ENCODE data around the gene PRKG1. TPM values are rescaled to one million over a fixed set of nuclear protein-coding genes. Genes with fewer than 3 reads are reported as not detected.

Gene PRKG1
- total and polyA plus RNA-seq, 2 experiments from 2014 or later: 10.7 to 21.8 TPM

GRCh38 chr10:51462076-51462779 is 387.9 kb downstream of the PRKG1 start:
- 23 to 24% methylated on average over 3 of the region's 3 CpGs for WGBS, 2 experiments (ENCODE audit: low coverage in 1 of 2, low lambda C conversion rate in 2 of 2, missing lambda C conversion rate in 2 of 2)

GRCh38 chr10:51468424-51468823 is 394.1 kb downstream of the PRKG1 start:
- TF ChIP-seq EZH2phosphoT487 (IDR thresholded peaks at IDR 0.05; ENCODE audit: insufficient read depth, low read depth): no peak
- no peak for TF ChIP-seq EZH2 (IDR thresholded peaks at IDR 0.05; ENCODE audit: insufficient read depth, poor library complexity, severe bottlenecking)
- Histone ChIP-seq H3K36me3 (ENCODE audit: low read depth) (no peaks in the 10 kb centered on the region), H3K4me3 (no peak overlapping the region), H3K4me1 (ENCODE audit: insufficient read depth) (peaks cover 5% of the 10 kb centered on the region; the same call in 1 of the 2 replicates), H3K4me2 (ENCODE audit: unreplicated experiment) (no peak overlapping the region), H3K9ac (no peak overlapping the region), H3F3A (ENCODE audit: insufficient read depth) (no peaks in the 10 kb centered on the region), H3K27me3 (replicated peaks; ENCODE audit: insufficient read depth) (no peaks in the 10 kb centered on the region), H3K79me2 (ENCODE audit: insufficient read depth) (no peaks in the 10 kb centered on the region), H3K9me2 (ENCODE audit: insufficient read depth) (no peaks in the 10 kb centered on the region), H3K9me3 (ENCODE audit: low read depth) (no peaks in the 10 kb centered on the region), H2AFZ (no peak overlapping the region), H3K27ac (no peak overlapping the region), H4K20me1 (ENCODE audit: insufficient read depth) (no peaks in the 10 kb centered on the region)
- in situ Hi-C loops (cut with MboI): no loop called here
- WGBS, 2 experiments (ENCODE audit: low coverage in 1 of 2, low lambda C conversion rate in 2 of 2, missing lambda C conversion rate in 2 of 2): 9 to 19% methylated on average over 2 of the region's 2 CpGs
- peak; percentile 13 for DNase-seq

More at GRCh38 chr10:51462076-51462779, 387.9 kb downstream of the PRKG1 start:
- Histone ChIP-seq H3K27me3 (replicated peaks; ENCODE audit: insufficient read depth) (no peaks in the 10 kb centered on the region), H3K27ac (no peak overlapping the region), H3K9me2 (ENCODE audit: insufficient read depth) (no peaks in the 10 kb centered on the region), H3K9me3 (ENCODE audit: low read depth) (no peaks in the 10 kb centered on the region), H3K4me2 (ENCODE audit: unreplicated experiment) (no peak overlapping the region), H3K9ac (no peak overlapping the region), H3F3A (ENCODE audit: insufficient read depth) (no peaks in the 10 kb centered on the region), H3K4me3 (no peak overlapping the region), H3K4me1 (ENCODE audit: insufficient read depth) (peaks cover 12% of the 10 kb centered on the region; the same call in 1 of the 2 replicates), H3K79me2 (ENCODE audit: insufficient read depth) (no peaks in the 10 kb centered on the region), H3K36me3 (ENCODE audit: low read depth) (no peaks in the 10 kb centered on the region), H4K20me1 (ENCODE audit: insufficient read depth) (no peaks in the 10 kb centered on the region), H2AFZ (no peak overlapping the region)
- TF ChIP-seq EZH2 (IDR thresholded peaks at IDR 0.05; ENCODE audit: insufficient read depth, poor library complexity, severe bottlenecking): no peak
- TF ChIP-seq EZH2phosphoT487 (IDR thresholded peaks at IDR 0.05; ENCODE audit: insufficient read depth, low read depth): no peak
- in situ Hi-C loops (cut with MboI): no loop called here
- DNase-seq: no peak

GRCh38 chr10:51469686-51470085 is 395.4 kb downstream of the PRKG1 start:
- no peaks in the 10 kb centered on the region for H3K27me3 ChIP-seq (replicated peaks; ENCODE audit: insufficient read depth)
- H3F3A ChIP-seq (ENCODE audit: insufficient read depth): no peaks in the 10 kb centered on the region
- no peaks in the 10 kb centered on the region for H3K36me3 ChIP-seq (ENCODE audit: low read depth)
- no peak for TF ChIP-seq EZH2phosphoT487 (IDR thresholded peaks at IDR 0.05; ENCODE audit: insufficient read depth, low read depth)
- no peak for TF ChIP-seq EZH2 (IDR thresholded peaks at IDR 0.05; ENCODE audit: insufficient read depth, poor library complexity, severe bottlenecking)
- no peak overlapping the region for H3K9ac ChIP-seq
- no peak overlapping the region for H3K4me3 ChIP-seq
- H3K4me2 ChIP-seq (ENCODE audit: unreplicated experiment): no peak overlapping the region
- WGBS, 2 experiments (ENCODE audit: low coverage in 1 of 2, low lambda C conversion rate in 2 of 2, missing lambda C conversion rate in 2 of 2): 95% methylated on average over 2 of the region's 2 CpGs
- no peaks in the 10 kb centered on the region for H4K20me1 ChIP-seq (ENCODE audit: insufficient read depth)
- no peaks in the 10 kb centered on the region for H3K9me2 ChIP-seq (ENCODE audit: insufficient read depth)
- DNase-seq: no peak
- peaks cover 5% of the 10 kb centered on the region; the same call in 1 of the 2 replicates for H3K4me1 ChIP-seq (ENCODE audit: insufficient read depth)
- no peak overlapping the region for H3K27ac ChIP-seq
- in situ Hi-C loops (cut with MboI): no loop called here
- no peaks in the 10 kb centered on the region for H3K9me3 ChIP-seq (ENCODE audit: low read depth)
- H2AFZ ChIP-seq: no peak overlapping the region
- no peaks in the 10 kb centered on the region for H3K79me2 ChIP-seq (ENCODE audit: insufficient read depth)

- Histone ChIP-seq H3K9me3 (ENCODE audit: low read depth) (no peaks in the 10 kb centered on the region), H3K27me3 (replicated peaks; ENCODE audit: insufficient read depth) (no peaks in the 10 kb centered on the region), H3K9me2 (ENCODE audit: insufficient read depth) (no peaks in the 10 kb centered on the region), H3F3A (ENCODE audit: insufficient read depth) (no peaks in the 10 kb centered on the region), H3K4me2 (ENCODE audit: unreplicated experiment) (no peak overlapping the region), H3K4me1 (ENCODE audit: insufficient read depth) (peaks cover 5% of the 10 kb centered on the region; the same call in 1 of the 2 replicates), H3K4me3 (no peak overlapping the region), H4K20me1 (ENCODE audit: insufficient read depth) (no peaks in the 10 kb centered on the region), H3K79me2 (ENCODE audit: insufficient read depth) (no peaks in the 10 kb centered on the region), H3K36me3 (ENCODE audit: low read depth) (no peaks in the 10 kb centered on the region), H3K9ac (no peak overlapping the region), H3K27ac (no peak overlapping the region), H2AFZ (no peak overlapping the region)
- 81 to 84% methylated on average over 4 of the region's 4 CpGs for WGBS, 2 experiments (ENCODE audit: low coverage in 1 of 2, low lambda C conversion rate in 2 of 2, missing lambda C conversion rate in 2 of 2)
- no peak for DNase-seq
- no peak for TF ChIP-seq EZH2 (IDR thresholded peaks at IDR 0.05; ENCODE audit: insufficient read depth, poor library complexity, severe bottlenecking)
- TF ChIP-seq EZH2phosphoT487 (IDR thresholded peaks at IDR 0.05; ENCODE audit: insufficient read depth, low read depth): no peak
- in situ Hi-C loops (cut with MboI): no loop called here
Measured at GRCh38 chr10:51471271-51471670, 397.0 kb downstream of the PRKG1 start.

All from GM23248 (cell line).